UCSD-AML1 (cell line): ENCODE results near the gene PPFIA3.
"Not testable (repeated sequence)": the region's sequence is repeated elsewhere in the genome, so short reads cannot be mapped to it uniquely, and the experiment has no call there.

ENCODE experiments used
- DNase-seq: peaks from one replicate; lab custom pipeline; 2025; ENCODE audit not compliant: unreplicated experiment; lab: John Stamatoyannopoulos, UW

The PPFIA3 gene

DNA sequence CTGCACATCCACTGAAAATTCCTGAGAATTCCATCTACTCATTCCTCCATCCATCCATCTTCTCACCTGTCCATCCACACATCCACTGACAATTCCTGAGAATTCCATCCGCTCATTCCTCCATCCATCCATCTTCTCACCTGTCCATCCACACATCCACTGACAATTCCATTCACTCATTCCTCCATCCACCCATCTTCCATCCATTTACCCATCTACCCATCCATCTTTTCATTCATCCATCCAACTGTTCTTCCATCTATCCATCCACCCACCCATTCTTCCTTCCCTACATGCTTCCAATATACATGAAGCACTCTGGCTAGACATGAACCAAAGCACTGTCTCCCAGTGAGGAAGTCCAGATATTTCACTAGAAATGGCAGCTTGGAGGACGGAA, 53.9 kb downstream of the PPFIA3 start:
- no peak for DNase-seq

DNA sequence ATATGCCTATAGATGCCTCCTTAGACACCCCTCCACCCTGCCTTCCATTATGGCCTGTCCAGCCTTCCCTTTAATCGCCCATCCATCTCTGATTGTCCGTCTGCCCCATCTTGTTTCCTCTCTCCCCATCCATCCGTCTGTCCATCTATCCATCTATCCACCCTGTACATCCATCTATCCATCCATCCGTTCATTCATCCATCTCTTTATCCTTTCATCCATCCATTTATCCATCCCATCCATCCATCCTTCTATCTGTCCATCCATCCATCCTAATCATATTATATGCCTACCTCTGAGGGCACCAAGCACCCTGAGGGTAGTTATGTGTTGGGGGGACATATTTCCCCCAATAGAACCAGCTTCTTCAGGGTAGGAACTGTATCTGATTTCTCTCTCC, 61.3 kb downstream of the PPFIA3 start:
- no peak for DNase-seq

DNA sequence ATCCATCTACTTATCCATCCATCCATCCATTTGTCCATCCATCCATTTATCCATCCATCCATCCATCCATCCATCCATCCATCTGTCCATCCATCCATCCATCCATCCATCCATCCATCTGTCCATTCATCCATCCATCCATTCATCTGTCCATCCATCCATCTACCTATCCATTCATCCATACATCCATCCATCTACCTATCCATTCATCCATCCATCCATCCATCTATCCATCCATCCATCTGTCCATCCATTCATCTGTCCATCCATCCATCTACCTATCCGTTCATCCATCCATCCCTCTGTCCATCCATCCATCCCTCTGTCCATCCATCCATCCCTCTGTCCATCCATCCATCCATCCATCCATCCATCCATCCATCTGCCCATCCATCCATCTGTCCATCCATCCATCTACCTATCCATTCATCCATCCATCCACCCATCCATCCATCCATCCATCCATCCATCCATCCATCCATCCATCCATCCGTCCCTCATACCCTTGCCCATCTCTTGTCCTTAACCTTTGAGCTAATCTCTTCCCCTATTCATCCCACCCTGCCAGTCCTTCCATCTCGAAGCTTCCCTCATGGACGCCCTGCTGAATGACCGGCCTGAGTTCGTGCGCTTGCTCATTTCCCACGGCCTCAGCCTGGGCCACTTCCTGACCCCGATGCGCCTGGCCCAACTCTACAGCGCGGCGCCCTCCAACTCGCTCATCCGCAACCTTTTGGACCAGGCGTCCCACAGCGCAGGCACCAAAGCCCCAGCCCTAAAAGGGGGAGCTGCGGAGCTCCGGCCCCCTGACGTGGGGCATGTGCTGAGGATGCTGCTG, 62.9 kb downstream of the PPFIA3 start:
- DNase-seq = not testable (repeated sequence)

DNA sequence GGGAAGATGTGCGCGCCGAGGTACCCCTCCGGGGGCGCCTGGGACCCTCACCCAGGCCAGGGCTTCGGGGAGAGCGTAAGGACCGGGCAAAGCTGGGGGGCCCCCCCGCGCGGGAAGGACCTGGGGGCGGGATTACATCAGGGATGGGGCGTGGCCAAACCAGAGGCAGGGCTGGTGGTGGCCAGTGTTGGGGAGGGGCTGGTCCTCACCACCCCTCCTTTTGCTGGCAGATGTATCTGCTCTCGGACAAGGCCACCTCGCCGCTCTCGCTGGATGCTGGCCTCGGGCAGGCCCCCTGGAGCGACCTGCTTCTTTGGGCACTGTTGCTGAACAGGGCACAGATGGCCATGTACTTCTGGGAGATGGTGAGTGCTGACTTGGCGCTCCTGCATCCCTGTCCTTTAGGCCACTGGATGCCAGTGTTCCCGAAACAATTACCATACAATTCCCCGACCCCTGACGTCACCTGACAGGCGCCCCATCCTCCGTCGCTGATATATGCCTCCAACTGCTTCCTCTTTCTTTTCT, 63.6 kb downstream of the PPFIA3 start:
- no peak for DNase-seq

DNA sequence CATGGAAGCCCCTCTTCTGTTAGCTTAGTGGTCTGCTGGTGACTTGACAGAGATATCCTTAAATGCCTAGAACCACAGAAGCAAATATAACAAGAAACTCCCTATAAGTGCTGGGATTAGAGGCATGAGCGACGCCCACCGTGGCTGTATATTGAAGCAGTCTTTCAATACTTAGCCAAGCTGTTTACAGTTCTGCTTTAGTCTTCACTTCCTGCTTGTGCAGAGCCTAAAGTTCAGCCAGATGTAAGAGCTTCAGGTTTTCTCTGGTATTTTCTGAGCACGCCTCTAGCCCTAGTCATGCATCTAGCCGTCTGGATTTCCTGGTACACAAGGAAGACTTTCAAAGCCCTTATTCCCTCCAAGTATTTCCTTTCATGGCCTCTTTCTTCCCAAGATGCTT, 66.8 kb downstream of the PPFIA3 start:
- no peak for DNase-seq

DNA sequence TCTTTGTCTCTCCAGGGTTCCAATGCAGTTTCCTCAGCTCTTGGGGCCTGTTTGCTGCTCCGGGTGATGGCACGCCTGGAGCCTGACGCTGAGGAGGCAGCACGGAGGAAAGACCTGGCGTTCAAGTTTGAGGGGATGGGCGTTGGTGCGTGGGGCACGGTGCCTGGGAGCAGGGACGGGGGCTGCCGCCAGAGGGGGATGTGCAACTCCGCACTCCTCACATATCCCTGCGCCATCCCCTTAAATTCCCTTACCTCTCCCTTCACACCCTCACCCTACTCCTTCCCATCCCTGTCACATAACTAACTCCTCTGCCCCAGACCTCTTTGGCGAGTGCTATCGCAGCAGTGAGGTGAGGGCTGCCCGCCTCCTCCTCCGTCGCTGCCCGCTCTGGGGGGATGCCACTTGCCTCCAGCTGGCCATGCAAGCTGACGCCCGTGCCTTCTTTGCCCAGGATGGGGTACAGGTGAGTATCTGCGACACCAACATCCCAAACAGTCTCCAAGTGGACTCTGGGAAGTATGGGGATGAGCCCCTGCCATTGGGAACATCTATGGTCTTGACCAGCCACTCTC, 69.4 kb downstream of the PPFIA3 start:
- DNase-seq = no peak

DNA sequence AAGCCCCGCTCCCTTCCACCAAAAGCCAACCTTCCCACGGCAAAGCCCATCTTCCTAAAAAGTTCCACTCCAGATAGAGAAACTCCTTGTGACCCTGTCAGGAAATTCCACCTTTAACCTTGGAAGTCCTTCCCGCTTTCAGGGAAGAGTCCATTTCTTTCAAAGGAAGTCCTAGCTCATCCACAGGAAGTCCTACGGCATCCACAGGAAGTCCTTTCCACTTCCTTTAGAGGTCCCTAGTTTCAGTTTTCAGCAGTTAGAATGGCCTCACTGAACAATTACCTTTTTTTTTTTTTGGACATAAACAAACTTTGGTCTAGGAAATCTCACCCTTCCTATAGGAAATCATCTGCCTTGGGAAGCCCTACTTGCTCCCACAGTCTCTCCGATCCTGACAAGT, 69.9 kb downstream of the PPFIA3 start:
- DNase-seq = no peak

DNA sequence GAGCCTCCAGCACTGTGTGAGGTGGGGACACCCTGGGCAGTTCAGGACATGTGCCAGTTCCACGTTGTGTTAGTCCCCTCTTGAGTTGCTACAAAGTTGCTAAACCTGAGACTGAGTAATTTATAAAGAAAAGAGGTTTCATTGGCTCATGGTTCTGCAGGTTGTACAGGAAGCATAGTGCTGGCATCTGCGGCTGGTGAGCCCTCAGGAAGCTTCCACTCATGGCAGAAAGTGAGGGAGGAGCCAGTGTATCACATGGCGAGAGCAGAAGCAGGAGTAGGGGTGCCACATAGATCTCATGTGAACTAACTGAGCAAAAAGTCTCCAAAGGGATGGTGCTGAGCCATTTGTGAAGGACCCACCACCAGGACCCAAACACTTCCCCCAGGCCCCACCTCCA, 71.4 kb downstream of the PPFIA3 start:
- DNase-seq = no peak

DNA sequence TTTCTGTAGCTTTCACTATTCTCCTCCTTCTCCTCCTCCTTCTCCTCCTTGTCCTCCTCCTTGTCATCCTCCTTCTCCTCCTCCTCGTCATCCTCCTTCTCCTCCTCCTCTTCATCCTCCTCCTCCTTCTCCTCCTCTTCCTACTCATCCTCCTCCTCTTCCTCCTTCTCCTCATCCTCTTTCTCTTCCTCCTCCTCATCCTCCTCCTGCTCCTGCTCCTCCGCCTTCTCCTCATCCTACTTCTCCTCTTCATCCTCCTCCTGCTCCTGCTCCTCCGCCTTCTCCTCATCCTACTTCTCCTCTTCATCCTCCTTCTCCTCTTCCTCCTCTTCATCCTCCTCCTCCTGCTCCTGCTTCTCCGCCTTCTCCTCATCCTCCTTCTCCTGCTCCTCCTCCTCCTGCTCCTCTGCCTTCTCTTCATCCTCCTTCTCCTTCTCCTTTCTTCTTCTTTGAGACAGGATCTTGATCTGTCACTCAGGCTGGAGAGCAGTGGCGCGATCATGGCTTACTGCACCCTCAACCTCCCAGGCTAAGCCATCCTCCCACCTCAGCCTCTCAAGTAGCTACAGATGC, 74.6 kb downstream of the PPFIA3 start:
- DNase-seq = no peak

DNA sequence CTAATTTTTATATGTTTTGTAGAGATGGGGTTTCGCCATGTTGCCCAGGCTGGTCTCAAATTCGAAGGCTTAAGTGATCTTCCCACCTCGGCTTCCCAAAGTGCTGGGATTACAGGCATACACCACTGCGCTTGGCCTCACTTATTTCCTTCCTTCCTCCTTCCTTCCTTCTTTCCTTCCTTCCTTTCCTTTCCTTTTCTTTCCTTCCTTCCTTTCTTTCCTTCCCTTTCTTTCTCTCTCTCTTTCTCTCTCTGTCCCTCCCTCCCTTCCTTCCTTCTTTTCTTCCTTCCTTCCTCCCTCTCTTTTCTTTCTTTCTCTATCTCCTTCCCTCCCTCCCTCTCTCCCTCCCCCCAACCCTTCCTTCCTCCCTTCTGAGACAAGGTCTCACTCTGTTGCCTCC, 75.1 kb downstream of the PPFIA3 start:
- DNase-seq = no peak

DNA sequence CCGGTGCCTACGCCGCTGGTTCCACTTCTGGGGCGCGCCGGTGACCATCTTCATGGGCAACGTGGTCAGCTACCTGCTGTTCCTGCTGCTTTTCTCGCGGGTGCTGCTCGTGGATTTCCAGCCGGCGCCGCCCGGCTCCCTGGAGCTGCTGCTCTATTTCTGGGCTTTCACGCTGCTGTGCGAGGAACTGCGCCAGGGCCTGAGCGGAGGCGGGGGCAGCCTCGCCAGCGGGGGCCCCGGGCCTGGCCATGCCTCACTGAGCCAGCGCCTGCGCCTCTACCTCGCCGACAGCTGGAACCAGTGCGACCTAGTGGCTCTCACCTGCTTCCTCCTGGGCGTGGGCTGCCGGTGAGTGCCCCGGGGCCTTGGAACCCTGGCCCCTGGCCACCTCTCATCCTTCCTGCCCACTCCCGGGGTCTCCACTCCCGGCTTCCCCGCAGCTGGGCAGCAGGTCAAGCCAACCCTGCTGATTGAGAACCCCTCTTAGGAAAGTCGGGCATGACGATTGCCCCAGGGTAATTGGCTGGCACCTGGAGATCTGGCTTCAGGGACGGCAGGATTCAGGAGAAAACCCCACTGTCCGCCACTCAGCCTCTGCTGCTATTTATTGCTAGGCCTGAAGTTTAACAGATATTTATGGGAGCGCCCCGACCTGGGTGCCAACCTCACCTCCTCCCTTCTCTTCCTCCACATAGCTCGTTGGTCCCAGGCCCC, 77.3 kb downstream of the PPFIA3 start:
- no peak for DNase-seq

DNA sequence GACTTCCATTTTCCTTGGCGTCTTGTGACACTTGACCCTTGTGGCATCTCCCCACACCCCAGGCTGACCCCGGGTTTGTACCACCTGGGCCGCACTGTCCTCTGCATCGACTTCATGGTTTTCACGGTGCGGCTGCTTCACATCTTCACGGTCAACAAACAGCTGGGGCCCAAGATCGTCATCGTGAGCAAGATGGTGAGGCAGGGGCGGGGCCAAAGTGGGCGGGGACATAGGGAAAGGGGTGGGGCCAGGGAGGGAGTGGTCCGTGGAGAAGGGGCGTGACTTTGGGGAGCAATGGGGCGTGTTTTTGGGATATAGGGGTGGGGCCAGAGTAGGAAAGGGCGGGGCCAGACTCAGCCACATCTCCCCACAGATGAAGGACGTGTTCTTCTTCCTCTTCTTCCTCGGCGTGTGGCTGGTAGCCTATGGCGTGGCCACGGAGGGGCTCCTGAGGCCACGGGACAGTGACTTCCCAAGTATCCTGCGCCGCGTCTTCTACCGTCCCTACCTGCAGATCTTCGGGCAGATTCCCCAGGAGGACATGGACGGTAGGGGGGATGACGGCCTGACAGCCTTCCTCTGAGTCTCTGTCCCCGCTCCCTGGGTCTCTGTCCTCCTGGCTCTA, 81.0 kb downstream of the PPFIA3 start:
- peak; percentile 30 for DNase-seq
